Embryonic facial prominence (tissue), 1 donor: ENCODE results near the gene RNPEPL1.

Experiments
- DNase-seq: peaks from one replicate; pipeline ENCODE4 v3.0.0-alpha.2; 2016; ENCODE audit errors: extremely low spot score

RNPEPL1 gene

DNA sequence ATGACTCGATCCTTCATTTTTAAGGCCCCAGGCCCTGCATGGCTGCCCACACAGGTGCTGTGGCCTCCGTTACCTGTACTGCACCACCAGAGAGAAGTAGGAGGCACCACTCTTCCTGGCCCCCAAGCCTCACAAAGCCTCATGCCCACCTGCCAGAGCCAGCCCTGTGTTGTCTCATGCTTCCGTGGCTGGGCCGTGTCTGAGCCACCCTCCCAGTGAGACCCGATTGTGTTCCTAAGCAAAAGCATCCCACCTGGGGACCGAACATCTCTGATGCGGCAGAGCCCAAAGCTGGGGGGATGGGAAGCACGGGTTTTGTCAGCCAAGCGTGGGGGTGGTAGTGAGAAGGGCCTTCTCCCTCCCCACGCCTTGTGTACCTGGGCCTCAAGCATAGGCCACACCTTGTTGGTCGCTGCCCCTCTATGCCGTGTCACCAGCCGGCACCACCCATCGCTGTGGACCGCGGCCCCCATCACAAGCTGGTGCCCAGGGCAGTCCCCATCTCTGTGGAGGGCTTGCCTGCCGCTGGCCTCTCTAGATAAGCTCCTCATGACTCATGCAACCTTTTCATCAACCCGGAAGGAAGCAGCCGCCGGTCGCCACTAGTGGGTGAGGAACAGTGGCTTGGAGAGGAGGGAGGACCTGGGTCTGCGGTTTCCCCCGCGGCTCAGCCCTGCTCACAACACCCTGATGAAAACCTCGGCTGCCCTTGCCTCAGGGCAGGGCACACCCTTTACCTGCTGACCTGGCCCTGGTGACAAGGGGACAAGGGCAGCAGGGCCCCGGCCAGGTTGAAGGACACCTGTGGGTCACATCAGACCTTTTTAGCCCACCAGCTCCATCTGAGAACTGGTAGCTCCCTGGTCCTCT, 2.7 kb upstream of the RNPEPL1 start:
- DNase-seq = no peak

DNA sequence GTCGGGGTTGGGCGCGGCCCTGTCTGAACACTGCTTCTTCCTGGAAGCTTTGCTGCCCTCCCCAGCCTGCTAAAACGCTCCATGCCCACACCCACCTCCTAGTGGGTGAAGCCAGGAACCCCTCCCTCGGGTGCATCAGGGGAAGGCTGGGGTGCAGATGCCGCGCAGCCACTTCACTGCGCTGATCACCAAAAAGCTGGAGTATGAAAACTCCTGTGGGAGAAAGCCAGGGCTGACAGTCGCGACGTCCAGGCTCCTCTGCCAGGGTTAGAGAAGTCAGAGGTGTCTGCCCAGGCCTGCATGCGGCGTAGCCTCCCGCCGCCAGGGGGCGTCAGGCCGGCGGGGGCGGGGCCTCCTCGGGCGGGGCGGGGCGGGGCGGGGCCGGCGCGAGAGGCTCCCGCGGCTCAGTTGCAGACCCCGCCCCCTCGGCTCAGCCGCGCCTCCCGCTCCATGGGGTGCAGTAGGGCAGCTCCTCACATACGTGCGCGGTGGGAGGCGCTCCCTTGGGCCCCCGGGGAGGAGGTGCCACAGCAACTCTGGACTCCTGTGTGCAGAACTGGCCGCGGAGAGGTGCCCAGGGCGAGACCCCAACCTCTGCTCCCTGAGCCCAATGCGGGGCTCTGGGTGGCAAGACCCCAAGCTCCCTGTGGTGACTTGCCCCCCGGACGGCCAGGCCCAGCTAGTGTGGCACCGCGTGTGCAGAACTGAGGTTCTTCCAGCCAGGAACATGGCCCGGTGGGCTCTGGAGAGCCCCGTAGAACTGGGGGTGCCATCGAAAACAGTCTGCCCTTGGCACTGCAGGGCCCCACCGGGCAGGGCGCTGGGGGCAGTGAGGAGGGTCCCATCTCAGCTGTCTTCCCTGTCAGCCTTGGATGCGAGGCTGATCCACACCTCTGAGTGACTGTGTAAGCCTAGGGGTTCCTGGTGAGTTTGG, 1.8 kb upstream of the RNPEPL1 start:
- no peak for DNase-seq

DNA sequence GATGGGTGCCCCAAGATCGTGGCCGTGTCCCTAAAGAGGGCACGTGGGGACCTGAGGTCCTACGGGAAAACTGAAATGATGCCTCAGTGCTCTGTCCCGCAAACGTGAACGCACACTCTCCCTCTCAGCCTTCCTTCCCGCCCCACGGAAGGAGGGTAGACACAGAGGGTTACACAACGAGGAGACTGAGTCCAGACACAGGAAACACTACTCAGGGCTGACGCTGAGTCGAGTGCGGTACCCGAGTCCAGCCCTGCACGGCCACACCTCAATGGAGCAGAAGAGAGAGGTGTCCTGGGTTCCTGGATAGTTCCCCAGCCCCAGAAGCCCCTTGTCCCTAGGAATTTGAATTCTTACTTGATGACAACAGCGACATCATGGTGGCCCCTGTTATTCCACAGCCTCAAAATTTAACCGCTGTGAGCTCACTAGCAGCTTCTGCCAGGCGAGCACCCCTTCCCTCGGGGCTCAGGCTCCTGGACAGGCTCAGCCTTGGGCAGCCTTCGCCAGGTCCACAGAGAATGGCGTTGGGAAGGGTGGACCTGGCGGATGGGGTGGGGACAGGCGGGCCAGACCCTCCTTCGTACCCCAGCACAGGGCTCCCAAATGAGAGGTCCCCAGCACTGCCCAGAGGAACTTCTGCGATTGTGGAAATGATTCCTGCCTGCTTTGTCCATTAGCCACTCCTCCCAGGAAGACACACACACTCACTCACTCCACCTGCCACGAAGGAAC, 980 bp upstream of the RNPEPL1 start:
- DNase-seq = no peak

DNA sequence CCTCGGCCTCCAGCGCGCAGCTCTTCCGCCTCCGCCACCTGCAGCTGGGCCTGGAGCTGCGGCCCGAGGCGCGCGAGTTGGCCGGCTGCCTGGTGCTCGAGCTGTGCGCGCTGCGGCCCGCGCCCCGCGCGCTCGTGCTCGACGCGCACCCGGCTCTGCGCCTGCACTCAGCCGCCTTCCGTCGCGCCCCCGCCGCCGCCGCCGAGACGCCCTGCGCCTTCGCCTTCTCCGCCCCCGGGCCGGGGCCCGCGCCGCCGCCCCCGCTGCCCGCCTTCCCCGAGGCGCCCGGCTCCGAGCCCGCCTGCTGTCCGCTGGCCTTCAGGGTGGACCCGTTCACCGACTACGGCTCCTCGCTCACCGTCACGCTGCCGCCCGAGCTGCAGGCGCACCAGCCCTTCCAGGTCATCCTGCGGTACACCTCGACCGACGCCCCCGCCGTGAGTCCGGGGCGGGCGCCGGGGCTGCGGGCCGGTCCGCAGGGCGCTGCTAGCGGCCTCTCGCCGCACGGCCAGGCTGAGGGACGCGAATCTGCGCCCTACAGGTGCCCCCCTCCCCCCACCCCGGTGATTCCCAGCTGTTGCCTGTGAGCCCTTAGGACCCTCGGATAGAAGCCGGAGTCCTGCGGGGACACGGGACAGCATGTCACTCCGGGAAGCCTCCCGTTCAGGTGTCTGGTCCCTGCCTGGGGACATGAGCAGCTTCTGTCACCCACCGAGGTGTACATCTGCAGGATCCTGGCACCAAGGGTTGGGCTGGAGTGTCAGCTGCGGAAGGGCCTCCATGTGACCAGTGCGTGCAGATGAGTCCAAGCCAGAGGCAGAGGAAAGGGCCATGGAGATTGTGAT, 616 bp downstream of the RNPEPL1 start:
- no peak for DNase-seq

DNA sequence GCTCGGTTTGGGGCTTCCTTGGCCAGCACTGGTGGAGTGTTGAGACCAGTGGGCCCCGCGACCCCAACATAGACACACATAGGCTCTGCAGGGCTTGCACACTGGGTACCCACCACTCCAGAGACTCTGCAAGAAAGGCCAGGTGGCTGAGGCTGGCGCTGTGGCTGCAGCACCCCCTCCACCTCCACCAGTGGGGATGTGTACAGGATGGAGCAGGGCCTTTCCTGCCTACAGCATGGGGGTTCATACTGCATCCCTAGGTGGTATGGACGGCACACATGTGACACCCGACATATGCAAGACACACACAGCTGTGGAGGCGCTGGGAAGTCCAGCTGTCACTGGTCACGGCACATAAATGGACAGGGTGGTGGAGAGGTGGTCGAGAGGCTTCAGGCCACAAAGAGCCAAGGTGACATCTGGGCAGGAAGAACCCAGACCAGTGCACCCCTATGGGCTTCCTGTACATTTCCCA, 1.3 kb downstream of the RNPEPL1 start:
- no peak for DNase-seq

DNA sequence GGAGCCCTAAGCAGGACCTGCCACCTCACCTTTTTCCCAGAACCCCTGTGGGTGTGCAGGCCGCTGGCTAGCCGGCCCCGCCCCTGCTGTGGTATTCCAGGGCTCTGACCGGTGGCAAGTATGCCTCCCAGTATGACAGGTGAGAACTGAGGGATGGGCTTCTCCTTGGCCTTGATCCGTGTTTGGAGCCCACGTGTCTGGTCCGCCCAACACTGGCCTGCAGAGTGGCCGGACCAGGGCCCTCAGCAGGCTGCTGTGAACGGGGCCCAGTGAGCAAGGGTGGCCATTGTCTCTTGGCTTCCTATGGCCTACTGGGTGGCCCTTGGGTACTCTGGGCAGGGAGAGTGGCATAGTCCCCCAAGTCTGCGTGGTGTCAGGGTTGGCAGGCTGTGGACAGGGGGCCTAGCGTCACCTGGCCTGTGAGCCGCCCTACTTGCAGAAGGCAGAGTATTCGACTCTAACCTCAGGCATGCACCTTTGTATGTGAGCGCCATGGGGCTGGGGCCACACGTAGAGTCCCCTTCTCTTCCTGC, 1.8 kb downstream of the RNPEPL1 start:
- DNase-seq = no peak

DNA sequence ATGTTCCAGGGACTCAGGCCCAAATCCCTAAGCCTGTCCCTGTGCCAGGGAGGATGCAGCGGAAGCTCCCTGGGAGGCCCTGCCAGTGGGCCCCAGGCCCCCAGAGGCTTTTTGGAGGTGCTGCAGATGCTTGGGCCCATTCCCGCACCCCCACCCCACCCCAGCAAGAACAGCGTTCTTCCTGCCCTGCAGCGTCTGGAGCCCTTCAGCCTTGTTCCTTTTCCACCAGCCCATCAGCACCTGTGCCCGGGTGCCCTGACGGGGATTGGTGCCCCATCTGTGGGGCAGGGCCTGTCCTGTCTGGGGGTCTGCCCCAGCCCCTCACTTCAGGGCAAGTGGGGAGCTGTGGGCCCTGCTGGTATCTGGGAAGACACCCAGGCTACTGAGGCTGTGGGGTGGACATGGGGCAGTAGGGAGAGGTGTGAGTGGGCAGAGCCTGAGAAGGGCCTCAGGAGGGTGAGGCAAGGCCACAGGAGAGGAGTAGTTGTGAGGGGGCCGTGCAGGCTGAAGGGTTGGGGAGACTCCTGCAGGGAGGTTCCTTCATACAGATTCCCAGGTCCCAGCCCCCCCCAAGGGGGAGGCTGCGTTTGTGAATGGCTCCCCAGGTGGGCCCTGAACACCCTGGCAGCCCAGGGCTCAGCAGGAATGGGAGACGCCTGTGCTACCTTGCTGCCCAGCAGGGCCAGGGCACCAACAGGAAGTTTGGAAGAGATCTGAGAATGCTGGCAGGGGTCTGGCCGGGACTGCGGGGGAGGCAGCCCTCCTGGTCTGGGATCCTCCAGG, 2.4 kb downstream of the RNPEPL1 start:
- no peak for DNase-seq

- no peak for DNase-seq
Observed at GRCh38 chr2:240571314-240571973, 3.2 kb downstream of the RNPEPL1 start.

DNA sequence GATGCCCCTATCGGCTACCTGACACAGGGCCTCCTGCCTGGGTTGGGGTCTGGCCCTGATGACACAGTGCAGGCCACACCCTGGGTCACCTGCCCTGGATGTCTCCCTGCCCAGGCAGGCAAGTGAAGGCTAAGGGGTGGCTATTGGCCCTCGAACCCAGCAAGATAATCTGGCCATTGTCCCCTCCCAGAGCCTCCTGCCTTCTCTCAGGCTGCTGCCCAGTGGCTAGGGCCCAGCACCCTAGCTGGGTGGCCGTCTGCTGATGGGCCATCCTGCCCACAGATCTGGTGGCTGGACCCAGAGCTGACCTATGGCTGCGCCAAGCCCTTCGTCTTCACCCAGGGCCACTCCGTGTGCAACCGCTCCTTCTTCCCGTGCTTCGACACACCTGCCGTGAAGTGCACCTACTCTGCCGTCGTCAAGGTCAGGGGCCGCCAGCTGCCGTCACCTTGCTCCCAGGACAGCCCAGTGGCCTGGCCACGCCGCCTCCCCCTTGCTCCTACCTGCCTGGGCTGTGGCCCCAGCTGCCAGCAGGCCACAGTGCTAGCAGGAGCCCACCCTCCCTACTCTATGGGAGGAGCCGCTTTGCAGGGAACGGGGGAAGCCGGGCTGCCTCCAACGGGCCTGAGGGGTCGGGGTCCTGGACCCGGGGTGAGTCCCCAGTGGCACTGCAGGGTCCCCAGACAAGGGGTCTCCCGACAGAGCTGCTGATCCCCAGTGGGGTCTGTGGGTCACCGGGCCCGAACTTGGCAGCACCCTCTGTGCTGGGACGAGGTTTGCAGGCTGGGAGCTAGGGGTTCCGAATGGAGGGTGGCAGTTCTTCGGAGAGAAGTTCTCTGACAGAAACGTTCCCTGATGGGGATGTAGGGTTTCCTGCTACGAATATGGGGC, 4.1 kb downstream of the RNPEPL1 start:
- no peak for DNase-seq

DNA sequence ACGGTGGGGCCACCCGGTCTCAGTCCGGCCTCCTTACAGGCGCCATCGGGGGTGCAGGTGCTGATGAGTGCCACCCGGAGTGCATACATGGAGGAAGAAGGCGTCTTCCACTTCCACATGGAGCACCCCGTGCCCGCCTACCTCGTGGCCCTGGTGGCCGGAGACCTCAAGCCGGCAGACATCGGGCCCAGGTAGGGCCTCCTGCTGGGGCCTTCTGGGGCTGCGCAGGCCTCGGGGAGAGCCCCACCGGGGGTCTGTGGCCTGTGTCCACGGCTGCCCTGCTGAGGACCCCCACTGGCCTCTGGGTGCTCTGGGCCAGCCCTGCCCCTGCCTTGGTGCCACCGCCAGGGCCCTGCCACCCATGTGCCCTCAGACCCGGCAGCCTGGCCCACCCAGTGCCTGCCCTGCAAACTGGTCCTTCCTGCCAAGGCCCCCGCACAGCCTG, 4.8 kb downstream of the RNPEPL1 start:
- no peak for DNase-seq

DNA sequence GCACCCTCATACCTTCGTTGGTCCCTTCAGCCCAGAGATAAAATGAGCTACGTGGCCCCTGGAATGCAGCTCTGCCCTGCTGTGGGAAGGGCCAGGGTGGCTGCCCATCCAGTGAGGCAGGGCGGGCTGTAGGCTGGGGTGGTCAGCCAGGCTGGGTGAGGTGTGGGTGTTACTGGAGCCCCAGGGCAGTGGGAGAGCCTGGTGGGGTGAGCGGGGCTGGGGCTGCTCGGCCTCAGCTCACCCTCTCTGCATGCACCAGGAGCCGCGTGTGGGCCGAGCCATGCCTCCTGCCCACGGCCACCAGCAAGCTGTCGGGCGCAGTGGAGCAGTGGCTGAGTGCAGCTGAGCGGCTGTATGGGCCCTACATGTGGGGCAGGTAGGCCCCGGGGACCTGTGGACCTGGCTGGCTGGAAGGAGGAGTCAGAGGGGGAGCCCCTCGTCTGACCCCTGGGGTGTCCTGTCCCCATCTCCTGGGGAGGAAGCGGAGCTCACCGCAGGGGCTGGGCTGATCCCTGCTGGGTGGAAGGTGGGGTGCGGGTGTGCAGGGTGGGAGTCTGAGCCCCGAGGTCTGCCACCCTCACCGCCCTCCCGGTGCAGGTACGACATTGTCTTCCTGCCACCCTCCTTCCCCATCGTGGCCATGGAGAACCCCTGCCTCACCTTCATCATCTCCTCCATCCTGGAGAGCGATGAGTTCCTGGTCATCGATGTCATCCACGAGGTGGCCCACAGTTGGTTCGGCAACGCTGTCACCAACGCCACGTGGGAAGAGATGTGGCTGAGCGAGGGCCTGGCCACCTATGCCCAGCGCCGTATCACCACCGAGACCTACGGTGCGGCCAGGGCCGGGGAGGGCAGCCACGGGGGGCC, 5.5 kb downstream of the RNPEPL1 start:
- no peak for DNase-seq

- no peak for DNase-seq
Observed at GRCh38 chr2:240574386-240575100, 6.3 kb downstream of the RNPEPL1 start.

DNA sequence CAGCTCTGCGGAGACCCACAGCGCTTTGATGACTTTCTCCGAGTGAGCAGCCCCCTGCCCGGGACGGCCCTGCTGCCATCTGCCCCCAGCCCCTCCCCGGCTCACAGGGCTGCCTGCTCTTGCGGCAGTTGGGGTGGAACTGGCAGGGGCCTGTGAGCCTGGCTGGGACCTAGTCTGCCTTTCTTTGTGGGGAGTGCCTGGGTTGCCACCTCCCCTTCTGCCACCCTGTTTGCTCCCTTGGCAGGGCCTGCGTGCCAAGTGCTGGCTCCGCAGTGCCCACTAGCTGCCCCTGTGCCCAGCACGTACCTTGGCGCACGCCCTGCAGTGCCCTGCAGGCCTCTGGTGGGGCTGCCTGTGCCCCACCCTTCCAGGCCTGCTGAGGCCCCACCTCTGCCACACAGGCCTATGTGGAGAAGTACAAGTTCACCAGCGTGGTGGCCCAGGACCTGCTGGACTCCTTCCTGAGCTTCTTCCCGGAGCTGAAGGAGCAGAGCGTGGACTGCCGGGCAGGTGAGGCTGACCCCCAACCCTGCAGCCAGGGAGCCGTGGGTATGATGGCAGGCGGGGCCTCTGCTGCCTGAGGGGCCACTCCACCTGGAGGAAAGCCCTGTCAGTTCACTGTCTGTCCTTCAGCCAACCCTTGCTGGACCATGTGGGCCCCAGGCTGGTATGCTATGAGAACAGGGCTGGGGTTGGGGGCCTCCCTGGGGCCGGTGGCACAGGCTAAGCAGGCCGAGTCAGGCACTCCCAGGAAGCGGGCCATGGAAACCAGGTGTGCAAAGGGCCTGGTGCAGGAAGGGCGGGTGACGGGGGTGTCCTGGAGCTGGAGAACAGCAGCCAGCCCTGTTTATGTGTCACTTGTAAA, 7.0 kb downstream of the RNPEPL1 start:
- DNase-seq = no peak

DNA sequence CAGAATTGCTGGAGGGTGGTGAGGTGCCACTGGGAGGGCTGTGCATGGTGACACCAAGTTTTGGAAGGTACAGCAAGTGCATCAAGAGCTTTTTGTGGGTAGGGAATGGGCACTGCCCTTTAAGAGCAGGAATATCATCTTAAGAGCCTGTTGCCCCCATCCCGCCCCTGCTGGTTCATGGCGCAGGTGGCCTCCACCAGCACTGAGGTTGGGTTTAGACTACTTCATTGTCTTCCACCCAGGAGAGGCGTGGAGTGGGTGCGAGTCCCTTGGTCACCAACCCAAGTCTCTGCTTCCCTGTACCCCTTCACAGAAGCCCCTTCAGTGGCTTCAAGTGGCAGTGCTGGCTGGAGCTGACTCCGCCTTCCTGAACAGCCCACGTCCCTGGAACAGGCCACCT, 7.8 kb downstream of the RNPEPL1 start:
- DNase-seq = no peak

DNA sequence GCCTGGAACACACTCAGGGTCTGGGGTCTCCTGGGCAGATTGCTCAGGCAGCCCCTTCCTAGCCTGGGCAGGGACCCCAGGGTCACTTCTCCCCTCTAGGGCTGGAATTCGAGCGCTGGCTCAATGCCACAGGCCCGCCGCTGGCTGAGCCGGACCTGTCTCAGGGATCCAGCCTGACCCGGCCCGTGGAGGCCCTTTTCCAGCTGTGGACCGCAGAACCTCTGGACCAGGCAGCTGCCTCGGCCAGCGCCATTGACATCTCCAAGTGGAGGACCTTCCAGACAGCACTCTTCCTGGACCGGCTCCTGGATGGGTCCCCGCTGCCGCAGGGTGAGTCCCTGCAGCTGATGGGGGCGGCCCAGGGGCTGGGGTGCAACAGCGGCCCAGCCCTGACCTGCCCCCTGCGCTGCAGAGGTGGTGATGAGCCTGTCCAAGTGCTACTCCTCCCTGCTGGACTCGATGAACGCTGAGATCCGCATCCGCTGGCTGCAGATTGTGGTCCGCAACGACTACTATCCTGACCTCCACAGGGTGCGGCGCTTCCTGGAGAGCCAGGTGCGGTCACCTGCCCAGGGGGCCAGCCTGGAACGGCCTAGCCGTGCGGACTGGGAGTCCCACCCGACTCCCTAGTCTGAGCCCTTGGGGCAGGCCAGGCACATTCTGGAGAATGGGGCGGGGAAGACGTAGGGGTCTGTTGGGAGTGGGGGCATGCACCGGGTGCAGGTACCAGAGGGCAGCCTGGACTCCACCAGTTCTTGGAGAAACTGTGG, 8.3 kb downstream of the RNPEPL1 start:
- no peak for DNase-seq
